ENCODE measurements around the gene SLC2A13. TPM values are rescaled to one million over a fixed set of nuclear protein-coding genes. Genes with fewer than 3 reads are reported as not detected.

The SLC2A13 gene
- 2.3 to 2.9 TPM (median 2.9 TPM) in 5 replicates for total RNA-seq (2022; extraction: Qiagen RNA extraction)

DNA sequence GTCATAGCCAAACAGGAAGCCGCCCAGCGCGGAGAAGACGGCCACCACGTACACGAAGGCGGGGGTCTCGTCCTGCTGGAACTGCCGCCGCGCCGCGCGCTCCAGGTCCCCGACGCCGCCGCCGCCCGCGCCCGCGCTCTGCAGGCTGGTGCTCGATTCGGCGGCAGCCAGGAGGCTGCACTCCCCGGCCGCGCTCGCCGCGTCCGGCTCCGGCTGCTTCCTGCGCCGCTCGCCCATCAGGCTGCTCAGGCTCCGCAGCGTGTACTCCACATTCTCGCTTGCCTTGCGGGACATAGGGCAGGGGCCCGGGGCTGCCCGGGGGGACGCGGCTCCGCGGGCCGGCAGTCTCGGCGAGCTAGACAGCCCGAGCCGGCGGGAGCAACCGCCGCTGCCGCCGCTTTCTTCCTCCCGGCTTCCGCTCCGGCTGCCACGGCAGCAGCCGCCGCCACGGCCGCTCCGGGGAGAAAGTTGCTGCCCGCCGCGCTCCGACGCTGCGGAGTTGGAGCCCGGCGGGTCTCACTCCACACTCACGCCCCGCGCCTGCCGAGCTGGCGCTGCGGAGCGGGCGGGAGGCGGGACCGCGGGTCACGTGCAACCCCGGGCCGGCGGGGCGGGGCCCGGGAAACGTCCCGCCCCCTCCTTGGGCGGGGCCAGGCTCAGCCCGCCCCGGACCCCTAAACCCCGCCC lies at the start of gene SLC2A13:
TSS of gene SLC2A13 (minus strand) at position 567 of the 687 bp plus-strand sequence. CDS start at position 294, 273 bp downstream.

Other genes starting within 250 kb of the SLC2A13 start
- 1.3 to 1.7 TPM (median 1.4 TPM) in 5 replicates for gene LRRK2, start 118.9 kb upstream of the SLC2A13 start, total RNA-seq (2022; extraction: Qiagen RNA extraction)